HEK293 (cell line): Measurements from ENCODE around the gene ARHGAP28.

Experiments used
- CTCF ChIA-PET: fragments of 350-600 bp; formaldehyde crosslinking; extraction: SDS; loops from one replicate; lab custom pipeline; 2021; ENCODE audit warnings: antibody characterized with exemption; lab: Yijun Ruan, JAX
- POLR2A ChIA-PET: fragments of 300-600 bp; formaldehyde crosslinking; extraction: SDS; loops from one replicate; lab custom pipeline; 2020; ENCODE audit warnings: antibody characterized with exemption, inconsistent platforms; lab: Yijun Ruan, JAX
- H3K27ac ChIP-seq: fragments of 200-500 bp; sonication (Bioruptor generic); 2 replicates; pipeline ENCODE4 v1.5.1; 2014; ENCODE audit warnings: low read depth, low read length, control low read depth, inconsistent platforms; ENCODE audit errors: extremely low read depth
- H3K36me3 ChIP-seq, 2 experiments: fragments of 200-500 bp in 1 of 2; sonication (Bioruptor generic) in 1 of 2; 1 replicate in 1 of 2; 2 replicates in 1 of 2; pipeline ENCODE4 v1.5.1; 2014 to 2017; ENCODE audit warnings: inconsistent platforms in 2 of 2, low read length in 2 of 2; ENCODE audit not compliant: control insufficient read depth in 2 of 2, insufficient read depth in 1 of 2
- H3K4me1 ChIP-seq: fragments of 200-500 bp; sonication (Bioruptor generic); 2 replicates; pipeline ENCODE4 v1.5.1; 2014; ENCODE audit warnings: mild to moderate bottlenecking, low read length, inconsistent platforms; ENCODE audit not compliant: control insufficient read depth, insufficient read depth
- H3K4me3 ChIP-seq: 2 replicates; pipeline ENCODE4 v1.5.1; 2011; ENCODE audit warnings: low read depth, mild to moderate bottlenecking, control low read depth, low read length, moderate library complexity
- H3K9me3 ChIP-seq: fragments of 200-500 bp; sonication (Bioruptor generic); 2 replicates; pipeline ENCODE4 v1.5.1; 2014; ENCODE audit warnings: low read depth, low read length, inconsistent platforms; ENCODE audit not compliant: control insufficient read depth, insufficient read depth
- HOXD13 ChIP-seq: sonication (generic); formaldehyde crosslinking; IDR thresholded peaks from 2 replicates; pipeline ENCODE4 v1.8.0; 2022; ENCODE audit warnings: missing genetic modification reagents, borderline replicate concordance
- MEIS1 ChIP-seq: sonication (generic); formaldehyde crosslinking; IDR thresholded peaks from 2 replicates; pipeline ENCODE4 v1.8.1; 2022; ENCODE audit warnings: missing genetic modification reagents, mild to moderate bottlenecking, borderline replicate concordance
- OVOL3 ChIP-seq: fragments of 450-650 bp; formaldehyde crosslinking; IDR thresholded peaks from 2 replicates; pipeline ENCODE4 v1.5.1; 2016; ENCODE audit warnings: missing biosample characterization, missing genetic modification characterization
- PRDM1 ChIP-seq: fragments of 450-650 bp; formaldehyde crosslinking; IDR thresholded peaks from 2 replicates; pipeline ENCODE4; 2016; ENCODE audit warnings: missing biosample characterization, missing genetic modification characterization
- SCRT2 ChIP-seq: fragments of 450-650 bp; formaldehyde crosslinking; IDR thresholded peaks from 2 replicates; pipeline ENCODE4 v1.5.1; 2016; ENCODE audit warnings: missing biosample characterization, missing genetic modification characterization
- ZBTB8A ChIP-seq: fragments of 450-650 bp; formaldehyde crosslinking; IDR thresholded peaks from 2 replicates; pipeline ENCODE4 v1.5.1; 2016; ENCODE audit warnings: missing biosample characterization, missing genetic modification characterization
- ZNF146 ChIP-seq: fragments of 450-650 bp; formaldehyde crosslinking; IDR thresholded peaks from 2 replicates; pipeline ENCODE4 v1.5.1; 2016; ENCODE audit warnings: missing biosample characterization, missing genetic modification characterization
- ZNF202 ChIP-seq: fragments of 450-650 bp; formaldehyde crosslinking; IDR thresholded peaks from 2 replicates; pipeline ENCODE4 v1.5.1; 2016; ENCODE audit warnings: missing biosample characterization, missing genetic modification characterization, borderline replicate concordance
- ZNF518A ChIP-seq: fragments of 450-650 bp; formaldehyde crosslinking; conservative IDR thresholded peaks from 2 replicates; pipeline ENCODE4 v1.5.1; 2016; ENCODE audit warnings: low read depth, missing biosample characterization, missing genetic modification characterization
- ZNF521 ChIP-seq: fragments of 450-650 bp; formaldehyde crosslinking; IDR thresholded peaks from 2 replicates; pipeline ENCODE4 v1.5.1; 2017; ENCODE audit warnings: missing biosample characterization, mild to moderate bottlenecking, missing genetic modification characterization
- ZNF529 ChIP-seq: fragments of 450-650 bp; formaldehyde crosslinking; IDR thresholded peaks from 2 replicates; pipeline ENCODE4 v1.5.1; 2017; ENCODE audit warnings: missing genetic modification characterization, missing biosample characterization; ENCODE audit not compliant: insufficient replicate concordance
- ZNF555 ChIP-seq: fragments of 450-650 bp; formaldehyde crosslinking; conservative IDR thresholded peaks from 2 replicates; pipeline ENCODE4 v1.5.1; 2017; ENCODE audit warnings: missing biosample characterization, mild to moderate bottlenecking, missing genetic modification characterization, inconsistent platforms
- ZNF571 ChIP-seq: fragments of 450-650 bp; formaldehyde crosslinking; IDR thresholded peaks from 2 replicates; pipeline ENCODE4 v1.5.0; 2017; ENCODE audit warnings: missing biosample characterization, missing genetic modification characterization
- ZNF621 ChIP-seq: fragments of 450-650 bp; formaldehyde crosslinking; IDR thresholded peaks from 2 replicates; pipeline ENCODE4 v1.5.1; 2017; ENCODE audit warnings: missing biosample characterization, missing genetic modification characterization
- ZNF654 ChIP-seq: fragments of 450-650 bp; formaldehyde crosslinking; IDR thresholded peaks from 2 replicates; pipeline ENCODE4 v1.5.1; 2016; ENCODE audit warnings: low read depth, missing biosample characterization, missing genetic modification characterization
- ZNF670 ChIP-seq: fragments of 450-650 bp; formaldehyde crosslinking; IDR thresholded peaks from 2 replicates; pipeline ENCODE4 v1.5.1; 2016; ENCODE audit warnings: missing biosample characterization, missing genetic modification characterization, low read depth
- ZNF692 ChIP-seq: fragments of 450-650 bp; formaldehyde crosslinking; IDR thresholded peaks from 2 replicates; pipeline ENCODE4 v1.5.1; 2016; ENCODE audit warnings: missing biosample characterization, missing genetic modification characterization
- ZNF768 ChIP-seq: fragments of 450-650 bp; formaldehyde crosslinking; IDR thresholded peaks from 2 replicates; pipeline ENCODE4 v1.5.1; 2018; ENCODE audit warnings: missing biosample characterization, mild to moderate bottlenecking, missing genetic modification characterization
- ZSCAN16 ChIP-seq: fragments of 450-650 bp; formaldehyde crosslinking; IDR thresholded peaks from 2 replicates; pipeline ENCODE4 v1.5.1; 2016; ENCODE audit warnings: missing biosample characterization, missing genetic modification characterization
- TF ChIP-seq, protein P1 (sequence below): fragments of 450-650 bp; formaldehyde crosslinking; IDR thresholded peaks from 2 replicates; pipeline ENCODE4 v1.5.1; 2016; ENCODE audit warnings: missing biosample characterization, missing genetic modification characterization
- TF ChIP-seq, protein P2 (sequence below): fragments of 450-650 bp; formaldehyde crosslinking; IDR thresholded peaks from 2 replicates; pipeline ENCODE4 v1.5.1; 2016; ENCODE audit warnings: missing biosample characterization, missing genetic modification characterization

ARHGAP28 gene

GRCh38 chr18:6959110-6959509, 229.6 kb downstream of the ARHGAP28 start (continued):
- no peak for TF ChIP-seq ZNF518A (tag by site-specific recombination)
- TF ChIP-seq, all 188 proteins: peak for 0

DNA sequence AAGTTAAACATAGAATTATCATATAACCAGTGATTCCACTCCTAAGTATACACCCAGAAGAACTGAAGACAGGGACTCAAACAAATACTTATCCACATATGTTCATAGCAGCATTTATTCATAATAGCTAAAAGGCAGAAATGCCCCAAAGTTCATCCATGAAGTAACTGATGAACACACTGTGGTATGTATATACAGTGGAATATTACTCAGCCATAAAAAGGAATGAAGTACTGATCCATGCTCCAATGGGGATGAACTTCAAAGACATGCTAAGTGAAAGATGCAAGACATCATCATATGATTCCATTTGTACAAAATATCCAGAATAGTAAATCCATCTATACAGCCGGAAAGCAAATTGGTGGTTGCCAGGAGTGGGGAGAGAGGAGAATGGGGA, 230.6 kb downstream of the ARHGAP28 start:
- no peaks in the 10 kb centered on the region for H3K9me3 ChIP-seq
- no peak overlapping the region for H3K27ac ChIP-seq
- no peaks in the 10 kb centered on the region for H3K4me1 ChIP-seq
- peak; percentile 70; the same call in 1 of the 2 replicates for TF ChIP-seq ZNF146 (tag by site-specific recombination)
- TF ChIP-seq MEIS1: no peak
- TF ChIP-seq, protein P1, sequence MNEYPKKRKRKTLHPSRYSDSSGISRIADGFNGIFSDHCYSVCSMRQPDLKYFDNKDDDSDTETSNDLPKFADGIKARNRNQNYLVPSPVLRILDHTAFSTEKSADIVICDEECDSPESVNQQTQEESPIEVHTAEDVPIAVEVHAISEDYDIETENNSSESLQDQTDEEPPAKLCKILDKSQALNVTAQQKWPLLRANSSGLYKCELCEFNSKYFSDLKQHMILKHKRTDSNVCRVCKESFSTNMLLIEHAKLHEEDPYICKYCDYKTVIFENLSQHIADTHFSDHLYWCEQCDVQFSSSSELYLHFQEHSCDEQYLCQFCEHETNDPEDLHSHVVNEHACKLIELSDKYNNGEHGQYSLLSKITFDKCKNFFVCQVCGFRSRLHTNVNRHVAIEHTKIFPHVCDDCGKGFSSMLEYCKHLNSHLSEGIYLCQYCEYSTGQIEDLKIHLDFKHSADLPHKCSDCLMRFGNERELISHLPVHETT (tag by site-specific recombination): no peak
- TF ChIP-seq ZBTB8A: no peak
- H3K4me3 ChIP-seq: no peak overlapping the region
- peaks cover 0 to 5% of the 10 kb centered on the region in 2 experiments; a peak in 1 of 3 replicates for H3K36me3 ChIP-seq
- ChIA-PET CTCF (interaction anchor here (0.6 to 1.4 kb wide), 3 partner anchors 41 to 218 kb away, joined by 3 to 4 read pairs (median 3); no protein-coding TSS in a partner anchor), POLR2A (no interaction called here)

- ChIA-PET CTCF (interaction anchor here (0.6 to 1.4 kb wide), 3 partner anchors 41 to 217 kb away, joined by 3 to 4 read pairs (median 3); no protein-coding TSS in a partner anchor), POLR2A (no interaction called here)
- Histone ChIP-seq H3K4me1 (no peaks in the 10 kb centered on the region), H3K9me3 (no peaks in the 10 kb centered on the region), H3K36me3 (peaks cover 0 to 5% of the 10 kb centered on the region in 2 experiments; a peak in 1 of 3 replicates), H3K4me3 (no peak overlapping the region), H3K27ac (no peak overlapping the region)
- no peak for TF ChIP-seq ZNF670 (tag by site-specific recombination)
- TF ChIP-seq ZNF692 (tag by site-specific recombination): no peak
- TF ChIP-seq ZNF202 (tag by site-specific recombination): no peak
- no peak for TF ChIP-seq ZNF521 (tag by site-specific recombination)
Measured at GRCh38 chr18:6960656-6961055, 231.1 kb downstream of the ARHGAP28 start.

- CTCF ChIA-PET: interaction anchor here (1.1 to 1.4 kb wide), 2 partner anchors 42 to 61 kb away, joined by 3 read pairs; no protein-coding TSS in a partner anchor
- no peaks in the 10 kb centered on the region for H3K9me3 ChIP-seq
- H3K36me3 ChIP-seq: peaks cover 0 to 8% of the 10 kb centered on the region in 2 experiments; a peak in 1 of 3 replicates
- H3K4me3 ChIP-seq: no peak overlapping the region
- no peak overlapping the region for H3K27ac ChIP-seq
- no peaks in the 10 kb centered on the region for H3K4me1 ChIP-seq
- POLR2A ChIA-PET: no interaction called here
- TF ChIP-seq ZNF654 (tag by site-specific recombination) (no peak), PRDM1 (tag by site-specific recombination) (no peak), SCRT2 (tag by site-specific recombination) (no peak), HOXD13 (CRISPR knock-in tag) (no peak), ZNF621 (no peak), ZSCAN16 (tag by site-specific recombination) (no peak), ZNF768 (no peak), ZNF555 (tag by site-specific recombination) (no peak), ZNF571 (no peak), OVOL3 (no peak), ZNF529 (tag by site-specific recombination) (no peak)
- TF ChIP-seq, protein P2, sequence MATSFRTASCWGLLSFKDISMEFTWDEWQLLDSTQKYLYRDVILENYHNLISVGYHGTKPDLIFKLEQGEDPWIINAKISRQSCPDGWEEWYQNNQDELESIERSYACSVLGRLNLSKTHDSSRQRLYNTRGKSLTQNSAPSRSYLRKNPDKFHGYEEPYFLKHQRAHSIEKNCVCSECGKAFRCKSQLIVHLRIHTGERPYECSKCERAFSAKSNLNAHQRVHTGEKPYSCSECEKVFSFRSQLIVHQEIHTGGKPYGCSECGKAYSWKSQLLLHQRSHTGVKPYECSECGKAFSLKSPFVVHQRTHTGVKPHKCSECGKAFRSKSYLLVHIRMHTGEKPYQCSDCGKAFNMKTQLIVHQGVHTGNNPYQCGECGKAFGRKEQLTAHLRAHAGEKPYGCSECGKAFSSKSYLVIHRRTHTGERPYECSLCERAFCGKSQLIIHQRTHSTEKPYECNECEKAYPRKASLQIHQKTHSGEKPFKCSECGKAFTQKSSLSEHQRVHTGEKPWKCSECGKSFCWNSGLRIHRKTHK: no peak
Measured at GRCh38 chr18:6961331-6961730, 231.8 kb downstream of the ARHGAP28 start.
